H1 (cell line): ENCODE data around the gene PIGX. TPM values are rescaled to one million over a fixed set of nuclear protein-coding genes. Genes with fewer than 3 reads are reported as not detected.

Source experiments
- CTCF ChIA-PET: fragments of 300-600 bp; sonication (Branson Sonifier 250); formaldehyde crosslinking; loops from one replicate; lab custom pipeline; 2021; ENCODE audit not compliant: partially characterized antibody; lab: Charles Lee
- POLR2A ChIA-PET: fragments of 300-600 bp; sonication (Branson Sonifier 250); formaldehyde crosslinking; loops from one replicate; lab custom pipeline; 2021; ENCODE audit warnings: inconsistent platforms; ENCODE audit not compliant: partially characterized antibody; lab: Charles Lee
- DNase-seq, 2 experiments: peaks; one replicate each; pipeline versions ENCODE4 v3.0.0 to v3.0.0-alpha.2; 2010 to 2022; ENCODE audit warnings: low spot score in 2 of 2, low read depth in 1 of 2, mixed read lengths in 1 of 2
- FAIRE-seq: peaks from 2 replicates; lab custom pipeline; 2011; peaks lifted over from hg19 to GRCh38; lab: Jason Lieb, UNC
- H2AFZ ChIP-seq: 2 replicates; pipeline ENCODE4 v1.8.1; 2012; ENCODE audit warnings: low read length, inconsistent platforms
- H2AK5ac ChIP-seq: 2 replicates; pipeline ENCODE4 v1.6.1; 2013; ENCODE audit warnings: low read depth, low read length
- H2BK120ac ChIP-seq: replicated peaks from 2 replicates; pipeline ENCODE3; 2013; ENCODE audit warnings: low read depth, low read length, inconsistent platforms
- H2BK12ac ChIP-seq: 2 replicates; pipeline ENCODE4 v1.6.1; 2013; ENCODE audit warnings: low read depth, low read length
- H2BK15ac ChIP-seq: 2 replicates; pipeline ENCODE4 v1.6.1; 2013; ENCODE audit warnings: low read length
- H2BK20ac ChIP-seq: 2 replicates; pipeline ENCODE4 v1.6.1; 2013; ENCODE audit warnings: low read length
- H2BK5ac ChIP-seq: 2 replicates; pipeline ENCODE4 v1.6.1; 2013; ENCODE audit warnings: low read depth, low read length
- H3K14ac ChIP-seq: 2 replicates; pipeline ENCODE4 v1.6.1; 2013; ENCODE audit warnings: inconsistent platforms; ENCODE audit not compliant: insufficient read length
- H3K18ac ChIP-seq: 2 replicates; pipeline ENCODE4 v1.6.1; 2013; ENCODE audit warnings: low read length; ENCODE audit errors: extremely low read depth
- H3K23ac ChIP-seq: 2 replicates; pipeline ENCODE4 v1.6.1; 2013; ENCODE audit warnings: inconsistent platforms; ENCODE audit not compliant: insufficient read length
- H3K23me2 ChIP-seq: 2 replicates; pipeline ENCODE4 v1.6.1; 2013; ENCODE audit warnings: low read depth, low read length
- H3K27ac ChIP-seq: 2 replicates; pipeline ENCODE4 v1.6.1; 2011; ENCODE audit warnings: low read depth, low read length, inconsistent platforms
- H3K27me3 ChIP-seq, 4 experiments: replicated peaks in 1 of 4; 1 replicate in 1 of 4; 2 replicates in 3 of 4; pipeline versions ENCODE4 v1.6.1 to v1.8.1; 2011 to 2013; ENCODE audit warnings: low read length in 3 of 4, mild to moderate bottlenecking in 3 of 4, inconsistent platforms in 2 of 4, mixed read lengths in 2 of 4, moderate library complexity in 1 of 4; ENCODE audit not compliant: control insufficient read depth in 3 of 4, insufficient read depth in 3 of 4; ENCODE audit errors: extremely low read depth in 1 of 4
- H3K36me3 ChIP-seq, 4 experiments: 2 replicates each; pipeline versions ENCODE4 v1.6.1 to v1.8.1; 2011 to 2013; ENCODE audit warnings: mild to moderate bottlenecking in 4 of 4, low read length in 3 of 4, moderate library complexity in 2 of 4, control low read depth in 1 of 4, inconsistent platforms in 1 of 4; ENCODE audit not compliant: insufficient read depth in 4 of 4, control insufficient read depth in 2 of 4
- H3K4ac ChIP-seq: replicated peaks from 2 replicates; pipeline ENCODE3; 2013; ENCODE audit warnings: low read length, low read depth, mixed read lengths, inconsistent platforms; ENCODE audit not compliant: insufficient read length
- H3K4me1 ChIP-seq, 4 experiments: replicated peaks in 1 of 4; 1 replicate in 1 of 4; 2 replicates in 3 of 4; pipeline versions ENCODE4 v1.6.1 to v1.8.1; 2011 to 2013; ENCODE audit warnings: low read length in 3 of 4, inconsistent platforms in 2 of 4, mixed read lengths in 1 of 4; ENCODE audit not compliant: insufficient read depth in 4 of 4, control insufficient read depth in 3 of 4
- H3K4me2 ChIP-seq, 2 experiments: 2 replicates each; pipeline versions ENCODE4 v1.6.1 to v1.8.1; 2011 to 2013; ENCODE audit warnings: low read depth in 2 of 2, low read length in 2 of 2, control low read depth in 1 of 2, inconsistent platforms in 1 of 2, mild to moderate bottlenecking in 1 of 2; ENCODE audit not compliant: insufficient read depth in 1 of 2
- H3K4me3 ChIP-seq, 4 experiments: fragments of 200-600, 300-600 bp in 1 of 4; sonication (generic), shearing (Covaris generic), sonication (Bioruptor Twin) in 1 of 4; 2 replicates each; pipeline versions ENCODE4 v1.5.1 to v1.8.1; 2011 to 2016; ENCODE audit warnings: low read length in 4 of 4, low read depth in 3 of 4, control low read depth in 2 of 4, inconsistent platforms in 2 of 4, mild to moderate bottlenecking in 2 of 4, mixed read lengths in 1 of 4, moderate library complexity in 1 of 4; ENCODE audit not compliant: insufficient read depth in 2 of 4; ENCODE audit errors: extremely low read depth in 1 of 4
- H3K56ac ChIP-seq: replicated peaks from 2 replicates; pipeline ENCODE3; 2013; ENCODE audit warnings: low read depth, mild to moderate bottlenecking, mixed read lengths, low read length, inconsistent platforms; ENCODE audit not compliant: insufficient read length
- H3K79me1 ChIP-seq: 2 replicates; pipeline ENCODE4 v1.6.1; 2013; ENCODE audit warnings: low read depth, low read length, control low read depth
- H3K79me2 ChIP-seq, 2 experiments: 2 replicates each; pipeline versions ENCODE4 v1.6.1 to v1.8.1; 2012 to 2013; ENCODE audit warnings: low read length in 2 of 2, mild to moderate bottlenecking in 2 of 2, inconsistent platforms in 1 of 2; ENCODE audit not compliant: insufficient read depth in 2 of 2, control insufficient read depth in 1 of 2
- H3K9ac ChIP-seq, 4 experiments: replicated peaks in 1 of 4; 1 replicate in 1 of 4; 2 replicates in 3 of 4; pipeline versions ENCODE4 v1.6.1 to v1.8.1; 2011 to 2013; ENCODE audit warnings: low read depth in 3 of 4, low read length in 3 of 4, control low read depth in 2 of 4, mild to moderate bottlenecking in 2 of 4, moderate library complexity in 2 of 4, inconsistent platforms in 1 of 4; ENCODE audit errors: extremely low read depth in 1 of 4
- H3K9me3 ChIP-seq, 2 experiments: 2 replicates each; pipeline versions ENCODE4 v1.6.1 to v1.8.1; 2012 to 2013; ENCODE audit warnings: mild to moderate bottlenecking in 2 of 2, moderate library complexity in 2 of 2, control low read depth in 1 of 2, inconsistent platforms in 1 of 2, low read depth in 1 of 2, low read length in 1 of 2, mixed read lengths in 1 of 2; ENCODE audit not compliant: insufficient read depth in 2 of 2
- H4K20me1 ChIP-seq, 2 experiments: replicated peaks in 1 of 2; 2 replicates each; pipeline versions ENCODE3 to v1.8.1; 2011 to 2013; ENCODE audit warnings: inconsistent platforms in 2 of 2, low read length in 2 of 2, mild to moderate bottlenecking in 1 of 2; ENCODE audit not compliant: insufficient read depth in 2 of 2, control insufficient read depth in 1 of 2
- H4K5ac ChIP-seq: 2 replicates; pipeline ENCODE4 v1.6.1; 2013; ENCODE audit warnings: low read length, low read depth, mixed read lengths, inconsistent platforms; ENCODE audit not compliant: insufficient read length
- H4K8ac ChIP-seq: 2 replicates; pipeline ENCODE4 v1.8.0; 2013; ENCODE audit warnings: mild to moderate bottlenecking, moderate library complexity, low read length, inconsistent platforms; ENCODE audit not compliant: insufficient read depth; ENCODE audit errors: extremely low read depth
- H4K91ac ChIP-seq: replicated peaks from 2 replicates; pipeline ENCODE3; 2013; ENCODE audit warnings: low read length, mixed read lengths, inconsistent platforms; ENCODE audit not compliant: insufficient read length
- ATF3 ChIP-seq: IDR thresholded peaks from 2 replicates; pipeline ENCODE4 v1.6.1; 2011; ENCODE audit warnings: low read depth, mild to moderate bottlenecking, low read length; ENCODE audit not compliant: insufficient read depth
- CEBPB ChIP-seq: IDR thresholded peaks from 2 replicates; pipeline ENCODE4 v1.6.1; 2012; ENCODE audit warnings: low read depth, low read length
- SP1 ChIP-seq: IDR thresholded peaks from 2 replicates; pipeline ENCODE4 v1.6.1; 2011; ENCODE audit warnings: low read depth, low read length
- TAF1 ChIP-seq: IDR thresholded peaks from 2 replicates; pipeline ENCODE4 v1.6.1; 2011; ENCODE audit warnings: mild to moderate bottlenecking, low read depth, low read length
- WGBS, 2 experiments: shearing (Covaris generic) in 1 of 2; methylation state at CpG; one replicate each; pipeline versions ENCODE4 v1.1.6 to v1.1.7; 2013 to 2015; ENCODE audit warnings: low lambda C conversion rate in 2 of 2, mixed read lengths in 2 of 2, inconsistent platforms in 1 of 2, low coverage in 1 of 2, missing lambda C conversion rate in 1 of 2; ENCODE audit not compliant: insufficient replicate concordance in 2 of 2, insufficient coverage in 1 of 2, insufficient read length in 1 of 2; ENCODE audit errors: extremely low coverage in 1 of 2, missing lambda C conversion rate in 1 of 2; 5-methylcytosine and 5-hydroxymethylcytosine counted together
- polyA plus RNA-seq, 7 experiments: library from polyadenylated mRNA; depleted of rRNA in 3 of 7; stranded (reverse) in 5 of 7; unstranded in 2 of 7; fragments of >200 nt in 5 of 7; fragments of 200-250 nt in 2 of 7; gene quantifications; 1 replicate in 5 of 7; 2 replicates in 1 of 7; 4 replicates in 1 of 7; pipeline versions ENCODE4 v1.2.1 to v1.2.3, GENCODE V29; 2011 to 2013; ENCODE audit warnings: missing spikeins in 2 of 7, mixed read lengths in 2 of 7
- total RNA-seq: library from RNA; stranded (reverse); fragmentation: NEBNext Ultra II Directional; extraction: Animal tissue kit (Norgen Biotek cat#: 25700); gene quantifications from 2 replicates; pipeline ENCODE4 v1.2.1, GENCODE V29; 2021

PIGX gene
- total and polyA plus RNA-seq, 2 of the 8 experiments (the other 6 are each of a cell fraction or from before 2014, with no cell fraction given), result 7.0 to 14.9 TPM

GRCh38 chr3:196774848-196775422 is 62.8 kb downstream of the PIGX start:
- CTCF ChIA-PET, result no interaction called here

More at GRCh38 chr3:196774848-196775422, 62.8 kb downstream of the PIGX start:
- H4K20me1 ChIP-seq, result peaks cover 10 to 13% of the 10 kb centered on the region in 2 experiments
- no peak overlapping the region for H2BK120ac ChIP-seq
- no peak overlapping the region for H4K91ac ChIP-seq
- 92% methylated on average over 6 of the region's 6 CpGs; no CpG with 5 or more reads in 1 of the 2 experiments for whole genome bisulfite sequencing, 2 experiments
- H3K4ac ChIP-seq, result no peak overlapping the region
- no peak for TF ChIP-seq CEBPB
- TF ChIP-seq TAF1, result no peak
- TF ChIP-seq ATF3, result no peak
- no peak for TF ChIP-seq SP1
- no peak overlapping the region for H4K8ac ChIP-seq
- H3K27ac ChIP-seq, result no peak overlapping the region
- H3K4me2 ChIP-seq, result no peak overlapping the region
- no peak overlapping the region for H3K56ac ChIP-seq
- no peak overlapping the region for H2BK15ac ChIP-seq
- FAIRE-seq (no peak), DNase-seq (no peak)
- H2BK20ac ChIP-seq, result no peak overlapping the region
- peaks cover 0 to 7% (median 0%) of the 10 kb centered on the region in 4 experiments; a peak in 2 of 7 replicates for H3K4me1 ChIP-seq
- no peak overlapping the region for H3K23ac ChIP-seq
- H3K9me3 ChIP-seq, result peaks cover 7 to 8% of the 10 kb centered on the region in 2 experiments
- H2AK5ac ChIP-seq, result no peak overlapping the region
- peaks cover 0 to 9% (median 5%) of the 10 kb centered on the region in 4 experiments; a peak in 3 of 8 replicates for H3K36me3 ChIP-seq
- no peak overlapping the region for H2BK5ac ChIP-seq
- H3K79me2 ChIP-seq, result peaks cover 31 to 98% of the 10 kb centered on the region in 2 experiments
- no peak overlapping the region for H4K5ac ChIP-seq
- POLR2A ChIA-PET, result no interaction called here
- H2BK12ac ChIP-seq, result no peak overlapping the region
- no peak overlapping the region for H3K14ac ChIP-seq
- H3K18ac ChIP-seq, result no peak overlapping the region
- H3K4me3 ChIP-seq, result no peak overlapping the region
- no peaks in the 10 kb centered on the region for H3K27me3 ChIP-seq
- H2AFZ ChIP-seq, result no peak overlapping the region
- no peak overlapping the region for H3K9ac ChIP-seq
- peaks cover 5% of the 10 kb centered on the region; the same call in 1 of the 2 replicates for H3K79me1 ChIP-seq
- no peaks in the 10 kb centered on the region for H3K23me2 ChIP-seq
